BLaER1 (cell line): ENCODE measurements around the gene GRK3.
A peak's percentile ranks its signal among the peaks of the same experiment; 100 is the strongest.

ENCODE experiments used
- H3K27ac ChIP-seq: shearing (Covaris generic); formaldehyde crosslinking; 2 replicates; pipeline ENCODE4 v1.8.1; 2022
- H3K27me3 ChIP-seq: shearing (Covaris generic); formaldehyde crosslinking; 2 replicates; pipeline ENCODE4 v1.8.1; 2022
- H3K36me3 ChIP-seq: shearing (Covaris generic); formaldehyde crosslinking; 2 replicates; pipeline ENCODE4 v1.8.1; 2022
- H3K4me1 ChIP-seq: shearing (Covaris generic); formaldehyde crosslinking; 2 replicates; pipeline ENCODE4 v1.8.1; 2022
- H3K4me2 ChIP-seq: shearing (Covaris generic); formaldehyde crosslinking; 2 replicates; pipeline ENCODE4 v1.8.1; 2022
- H3K4me3 ChIP-seq: shearing (Covaris generic); formaldehyde crosslinking; 2 replicates; pipeline ENCODE4 v1.8.1; 2022
- H3K9ac ChIP-seq: shearing (Covaris generic); formaldehyde crosslinking; 2 replicates; pipeline ENCODE4 v1.8.1; 2022
- H3K9me3 ChIP-seq: shearing (Covaris generic); formaldehyde crosslinking; 2 replicates; pipeline ENCODE4 v1.8.1; 2022
- H4K20me1 ChIP-seq: shearing (Covaris generic); formaldehyde crosslinking; 2 replicates; pipeline ENCODE4 v1.8.1; 2022
- Cebpa-rat ChIP-seq: shearing (Covaris generic); IDR thresholded peaks from 2 replicates; pipeline ENCODE4 v1.8.1; 2022

Gene GRK3

DNA sequence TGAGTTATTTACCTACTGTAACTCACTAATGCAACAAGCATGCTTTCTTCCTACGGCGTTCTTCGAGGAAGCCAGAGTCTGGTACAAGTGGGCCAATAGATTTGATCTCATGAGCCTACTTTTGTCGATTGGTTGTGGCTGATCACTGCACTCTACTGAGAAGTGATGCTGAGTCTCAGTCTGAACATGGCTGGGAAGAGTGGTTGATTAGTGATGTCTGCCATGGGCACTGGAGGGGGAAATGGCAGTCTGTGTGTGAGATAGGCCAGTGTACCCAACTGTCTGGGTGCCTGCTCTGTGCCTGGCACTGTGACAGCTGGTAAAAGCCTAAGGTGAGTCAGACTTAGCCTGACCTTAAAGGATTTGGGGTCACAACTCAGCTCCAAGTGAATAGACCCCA lies 205.9 kb downstream of the GRK3 start:
- Histone ChIP-seq H3K27me3 (no peaks in the 10 kb centered on the region), H3K4me3 (no peak overlapping the region), H3K27ac (no peak overlapping the region), H3K9ac (no peak overlapping the region), H4K20me1 (no peaks in the 10 kb centered on the region), H3K36me3 (no peaks in the 10 kb centered on the region), H3K4me1 (peaks cover 11% of the 10 kb centered on the region), H3K9me3 (peaks cover 36% of the 10 kb centered on the region), H3K4me2 (no peak overlapping the region)
- no peak for TF ChIP-seq Cebpa-rat

DNA sequence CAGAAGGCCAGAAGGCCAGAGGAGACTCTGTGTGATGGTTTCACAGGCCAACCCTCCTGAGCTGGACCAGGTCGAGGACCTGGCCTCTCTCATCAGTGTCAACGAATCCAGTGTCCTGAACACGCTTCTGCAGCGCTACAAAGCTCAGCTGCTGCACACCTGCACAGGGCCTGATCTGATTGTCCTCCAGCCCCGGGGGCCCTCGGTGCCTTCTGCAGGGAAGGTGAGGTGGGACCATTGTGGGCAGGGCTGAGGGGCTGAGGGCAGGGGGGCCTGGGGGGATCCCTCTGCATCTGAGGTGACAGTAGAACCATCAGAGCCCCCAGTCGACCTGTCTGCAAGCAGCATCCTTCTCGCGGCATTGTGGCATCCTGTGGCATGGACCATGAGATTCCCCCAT lies 207.8 kb downstream of the GRK3 start:
- H3K9me3 ChIP-seq = peaks cover 16% of the 10 kb centered on the region
- H3K36me3 ChIP-seq = no peaks in the 10 kb centered on the region
- no peaks in the 10 kb centered on the region for H3K27me3 ChIP-seq
- no peak overlapping the region for H3K4me3 ChIP-seq
- peaks cover 11% of the 10 kb centered on the region for H3K4me1 ChIP-seq
- no peak for TF ChIP-seq Cebpa-rat
- H3K9ac ChIP-seq = no peak overlapping the region
- no peaks in the 10 kb centered on the region for H4K20me1 ChIP-seq
- H3K4me2 ChIP-seq = peak overlapping the region; percentile 62
- H3K27ac ChIP-seq = no peak overlapping the region

DNA sequence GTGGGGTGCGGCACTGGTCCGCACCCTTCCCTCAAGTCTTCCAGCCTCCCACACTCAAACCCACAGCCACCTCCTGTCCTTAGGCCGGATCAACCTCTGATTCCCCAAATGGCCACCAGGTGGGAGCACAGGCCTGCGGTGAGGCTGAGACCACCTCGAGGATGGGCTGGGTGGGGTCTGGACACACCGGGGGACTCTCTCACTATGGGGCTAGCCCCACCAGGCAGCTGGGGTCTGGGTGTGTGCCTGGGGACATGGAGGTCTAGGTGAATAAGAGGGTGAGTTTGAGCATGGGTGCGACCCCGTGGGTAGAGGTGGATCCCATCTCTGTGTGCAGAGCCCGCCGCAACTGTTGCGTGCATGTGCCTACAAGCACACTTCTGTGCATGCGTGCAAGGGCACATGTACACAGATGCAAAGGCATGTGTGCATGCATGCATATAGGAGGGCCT lies 210.1 kb downstream of the GRK3 start:
- no peaks in the 10 kb centered on the region for H3K36me3 ChIP-seq
- TF ChIP-seq Cebpa-rat = no peak
- no peak overlapping the region for H3K9ac ChIP-seq
- H3K4me2 ChIP-seq = no peak overlapping the region
- no peak overlapping the region for H3K27ac ChIP-seq
- no peak overlapping the region for H3K4me3 ChIP-seq
- H4K20me1 ChIP-seq = no peaks in the 10 kb centered on the region
- H3K27me3 ChIP-seq = no peaks in the 10 kb centered on the region
- H3K9me3 ChIP-seq = peaks cover 5% of the 10 kb centered on the region; the same call in 1 of the 2 replicates
- H3K4me1 ChIP-seq = peaks cover 11% of the 10 kb centered on the region

DNA sequence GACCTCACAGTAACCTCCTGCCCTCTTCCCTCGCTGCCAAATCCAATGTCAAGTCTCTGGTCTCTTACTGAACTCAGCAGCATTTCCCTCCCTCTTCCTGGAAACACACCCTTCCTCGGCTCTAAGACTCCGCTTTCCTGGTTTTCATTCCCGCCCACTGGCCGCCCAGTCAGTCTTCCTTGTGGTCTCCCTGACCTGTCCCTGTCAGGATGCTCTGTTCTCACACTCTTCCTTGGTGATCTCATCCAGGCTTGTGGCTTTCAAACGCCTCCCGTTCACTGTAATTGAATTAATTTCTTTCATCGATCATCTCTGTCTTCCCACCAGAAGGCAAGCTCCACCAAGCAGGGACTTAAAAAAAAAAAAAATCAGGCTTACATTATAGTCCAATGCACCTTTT lies 211.1 kb downstream of the GRK3 start:
- H3K4me2 ChIP-seq = no peak overlapping the region
- TF ChIP-seq Cebpa-rat = no peak
- no peak overlapping the region for H3K4me3 ChIP-seq
- no peak overlapping the region for H3K27ac ChIP-seq
- no peak overlapping the region for H3K9ac ChIP-seq
- H3K27me3 ChIP-seq = no peaks in the 10 kb centered on the region
- peaks cover 1% of the 10 kb centered on the region; the same call in 1 of the 2 replicates for H3K9me3 ChIP-seq
- H3K4me1 ChIP-seq = peaks cover 11% of the 10 kb centered on the region
- H4K20me1 ChIP-seq = no peaks in the 10 kb centered on the region
- H3K36me3 ChIP-seq = no peaks in the 10 kb centered on the region

DNA sequence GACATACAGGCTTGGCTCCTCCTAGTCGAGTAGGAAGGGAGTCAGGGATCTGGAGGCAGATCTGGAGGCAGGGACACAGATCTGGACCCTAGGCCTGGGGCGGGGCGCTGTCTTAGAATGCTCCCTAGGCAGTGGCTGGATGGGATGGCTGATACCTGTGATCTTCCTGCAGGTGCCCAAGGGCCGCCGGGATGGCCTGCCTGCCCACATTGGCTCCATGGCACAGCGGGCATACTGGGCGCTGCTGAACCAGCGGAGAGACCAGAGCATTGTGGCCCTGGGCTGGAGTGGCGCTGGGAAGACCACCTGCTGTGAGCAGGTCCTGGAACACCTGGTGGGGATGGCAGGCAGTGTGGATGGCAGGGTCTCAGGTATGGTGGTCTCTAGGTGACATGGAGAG lies 212.9 kb downstream of the GRK3 start:
- H3K4me3 ChIP-seq = no peak overlapping the region
- no peaks in the 10 kb centered on the region for H3K9me3 ChIP-seq
- H3K36me3 ChIP-seq = no peaks in the 10 kb centered on the region
- H3K4me2 ChIP-seq = no peak overlapping the region
- no peaks in the 10 kb centered on the region for H4K20me1 ChIP-seq
- H3K4me1 ChIP-seq = peaks cover 8% of the 10 kb centered on the region
- H3K27ac ChIP-seq = no peak overlapping the region
- H3K9ac ChIP-seq = no peak overlapping the region
- H3K27me3 ChIP-seq = no peaks in the 10 kb centered on the region
- TF ChIP-seq Cebpa-rat = no peak

DNA sequence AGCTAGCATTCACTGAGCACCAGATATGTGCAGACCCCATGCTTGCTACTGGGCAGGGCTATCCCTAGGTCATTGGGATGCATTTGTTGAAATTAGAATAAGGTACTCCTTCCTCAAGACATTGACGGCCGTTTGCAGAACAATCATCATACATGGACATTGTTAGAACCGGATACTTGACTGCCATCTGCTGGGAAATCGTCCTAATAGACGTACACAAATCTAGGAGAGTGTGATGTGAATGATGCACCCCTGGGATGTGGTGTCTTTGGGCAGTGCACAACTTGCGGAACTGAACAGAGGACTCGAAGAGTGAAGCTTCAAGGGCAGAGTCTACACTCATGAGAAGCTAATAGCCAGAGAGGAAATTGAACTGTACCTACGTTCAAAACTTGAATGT lies 213.4 kb downstream of the GRK3 start:
- no peak for TF ChIP-seq Cebpa-rat
- H3K36me3 ChIP-seq = no peaks in the 10 kb centered on the region
- H3K9me3 ChIP-seq = no peaks in the 10 kb centered on the region
- H3K9ac ChIP-seq = no peak overlapping the region
- no peak overlapping the region for H3K4me3 ChIP-seq
- H4K20me1 ChIP-seq = no peaks in the 10 kb centered on the region
- H3K4me2 ChIP-seq = no peak overlapping the region
- H3K4me1 ChIP-seq = peaks cover 3% of the 10 kb centered on the region
- no peaks in the 10 kb centered on the region for H3K27me3 ChIP-seq
- H3K27ac ChIP-seq = no peak overlapping the region
